HG03469 (cell line): ENCODE measurements around the gene RBMS3.
"Not testable (repeated sequence)": the region's sequence is repeated elsewhere in the genome, so short reads cannot be mapped to it uniquely, and the experiment has no call there.

Experiments
- ATAC-seq: cut with Tn5 transposase; IDR thresholded peaks from one replicate; pipeline ENCODE4 v1.9.1; 2021; ENCODE audit warnings: mild to moderate bottlenecking, moderate library complexity, moderate number of reproducible peaks; ENCODE audit not compliant: unreplicated experiment

Gene RBMS3

DNA sequence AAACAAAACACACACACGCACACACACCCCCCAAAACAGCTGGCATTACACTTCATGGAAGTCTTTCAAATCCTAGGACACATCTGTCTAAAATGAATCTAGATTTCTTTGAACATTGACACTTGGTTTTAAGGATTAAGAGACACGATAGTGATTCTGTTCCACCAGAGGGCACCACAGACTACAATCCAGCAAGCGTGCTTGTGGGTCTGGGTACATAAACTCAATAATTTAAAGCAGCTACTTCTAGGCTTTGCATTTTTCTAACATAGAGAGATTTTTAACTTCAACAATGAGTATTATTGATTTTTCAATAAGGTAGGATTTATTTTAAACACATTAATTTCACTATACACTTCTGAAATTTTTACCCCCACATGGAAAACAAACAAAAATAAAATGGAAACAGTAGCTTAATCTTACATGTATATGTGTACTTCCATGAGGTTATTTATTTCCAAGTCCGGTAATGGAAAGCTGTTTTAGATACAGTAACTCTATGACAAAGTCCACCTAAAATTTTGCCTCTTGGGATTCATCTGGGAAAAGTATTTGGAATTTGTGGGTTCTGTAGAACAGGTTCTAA is 761.5 kb downstream of the RBMS3 start:
- ATAC-seq: peak; percentile 65

GRCh38 chr3:30042916-30043555 is 762.2 kb downstream of the RBMS3 start:
- no peak for ATAC-seq

DNA sequence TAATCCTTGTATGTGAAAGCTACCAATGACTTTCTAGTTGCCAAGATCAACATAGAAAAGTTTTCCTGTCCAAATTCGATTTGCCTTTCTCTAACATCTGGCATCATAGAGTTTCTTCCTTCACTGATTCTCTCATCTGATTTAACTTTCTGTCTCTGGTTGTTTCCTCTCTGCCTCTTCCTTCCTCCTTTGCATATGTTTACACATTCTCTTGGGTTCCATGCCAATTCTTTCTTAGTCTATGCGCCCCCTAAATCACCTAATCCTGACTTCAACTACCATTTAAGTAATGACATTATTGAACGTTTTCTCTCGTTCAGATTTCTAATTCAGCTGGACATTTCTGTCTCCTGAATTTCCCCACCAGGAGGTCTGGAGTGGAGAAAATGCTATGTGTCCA is 763.6 kb downstream of the RBMS3 start:
- ATAC-seq: no peak

GRCh38 chr3:30048431-30048830 is 767.6 kb downstream of the RBMS3 start:
- ATAC-seq: no peak

DNA sequence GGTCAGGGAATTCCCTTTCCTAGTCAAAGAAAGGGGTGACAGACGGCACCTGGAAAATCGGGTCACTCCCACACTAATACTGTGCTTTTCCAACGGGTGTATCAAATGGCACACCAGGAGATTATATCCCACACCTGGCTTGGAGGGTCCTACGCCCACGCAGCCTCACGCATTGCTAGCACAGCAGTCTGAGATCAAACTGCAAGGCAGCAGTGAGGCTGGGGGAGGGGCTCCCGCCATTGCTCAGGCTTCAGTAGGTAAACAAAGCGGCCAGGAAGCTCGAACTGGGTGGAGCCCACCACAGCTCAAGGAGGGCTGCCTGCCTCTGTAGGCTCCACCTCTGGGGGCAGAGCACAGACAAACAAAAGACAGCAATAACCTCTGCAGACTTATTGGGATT is 769.2 kb downstream of the RBMS3 start:
- not testable (repeated sequence) for ATAC-seq

GRCh38 chr3:30059240-30059639 is 778.4 kb downstream of the RBMS3 start:
- no peak for ATAC-seq
